ENCODE data around the gene PACSIN3.

The PACSIN3 gene

DNA sequence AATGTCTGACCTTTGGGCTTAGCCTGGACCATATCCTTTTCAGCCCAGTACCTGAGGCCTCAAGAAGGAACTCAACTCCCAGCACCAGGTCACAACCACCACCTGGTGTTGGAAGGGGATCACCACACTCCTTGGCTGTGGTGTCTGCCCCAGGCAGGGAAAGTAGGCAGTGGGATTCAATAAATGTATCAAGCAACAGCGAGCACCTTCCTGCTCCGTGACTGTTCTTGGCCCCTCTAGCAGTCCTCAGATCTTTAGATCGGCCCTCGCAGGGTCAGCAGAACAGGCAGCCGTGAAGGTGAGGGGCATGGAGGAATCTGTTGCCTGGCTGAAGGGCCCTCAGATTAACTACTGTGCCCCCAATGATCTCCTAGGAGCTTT lies 25.5 kb downstream of the PACSIN3 start:
- H3K4me3 ChIP-seq (ENCODE audit: low read length): no peak overlapping the region
- no peaks in the 10 kb centered on the region for H3K9me2 ChIP-seq (replicated peaks; ENCODE audit: control insufficient read depth, low read length)
- H3K4me2 ChIP-seq (ENCODE audit: low read length): no peak overlapping the region
- no peaks in the 10 kb centered on the region for H4K20me1 ChIP-seq (ENCODE audit: control insufficient read depth, insufficient read depth, low read depth, low read length)
- H3F3A ChIP-seq (ENCODE audit: control insufficient read depth, insufficient read depth): no peaks in the 10 kb centered on the region
- H3K27me3 ChIP-seq (ENCODE audit: control insufficient read depth, low read length): no peaks in the 10 kb centered on the region
- H3K27ac ChIP-seq (ENCODE audit: low read depth, low read length): no peak overlapping the region
- H3K4me1 ChIP-seq (ENCODE audit: control insufficient read depth, low read length): peaks cover 3% of the 10 kb centered on the region
- no peaks in the 10 kb centered on the region for H3K79me2 ChIP-seq (ENCODE audit: control insufficient read depth, low read length)
- H3K9me3 ChIP-seq (ENCODE audit: control insufficient read depth, insufficient read depth, low read length): no peaks in the 10 kb centered on the region
- no peak for TF ChIP-seq EZH2phosphoT487 (IDR thresholded peaks at IDR 0.05; ENCODE audit: borderline replicate concordance, low read length)
- TF ChIP-seq, protein P1, sequence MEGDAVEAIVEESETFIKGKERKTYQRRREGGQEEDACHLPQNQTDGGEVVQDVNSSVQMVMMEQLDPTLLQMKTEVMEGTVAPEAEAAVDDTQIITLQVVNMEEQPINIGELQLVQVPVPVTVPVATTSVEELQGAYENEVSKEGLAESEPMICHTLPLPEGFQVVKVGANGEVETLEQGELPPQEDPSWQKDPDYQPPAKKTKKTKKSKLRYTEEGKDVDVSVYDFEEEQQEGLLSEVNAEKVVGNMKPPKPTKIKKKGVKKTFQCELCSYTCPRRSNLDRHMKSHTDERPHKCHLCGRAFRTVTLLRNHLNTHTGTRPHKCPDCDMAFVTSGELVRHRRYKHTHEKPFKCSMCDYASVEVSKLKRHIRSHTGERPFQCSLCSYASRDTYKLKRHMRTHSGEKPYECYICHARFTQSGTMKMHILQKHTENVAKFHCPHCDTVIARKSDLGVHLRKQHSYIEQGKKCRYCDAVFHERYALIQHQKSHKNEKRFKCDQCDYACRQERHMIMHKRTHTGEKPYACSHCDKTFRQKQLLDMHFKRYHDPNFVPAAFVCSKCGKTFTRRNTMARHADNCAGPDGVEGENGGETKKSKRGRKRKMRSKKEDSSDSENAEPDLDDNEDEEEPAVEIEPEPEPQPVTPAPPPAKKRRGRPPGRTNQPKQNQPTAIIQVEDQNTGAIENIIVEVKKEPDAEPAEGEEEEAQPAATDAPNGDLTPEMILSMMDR (IDR thresholded peaks at IDR 0.05; ENCODE audit: low read depth, low read length, poor library complexity, severe bottlenecking): no peak
- peaks cover 40% of the 10 kb centered on the region for H3K36me3 ChIP-seq (ENCODE audit: control insufficient read depth, low read length)

DNA sequence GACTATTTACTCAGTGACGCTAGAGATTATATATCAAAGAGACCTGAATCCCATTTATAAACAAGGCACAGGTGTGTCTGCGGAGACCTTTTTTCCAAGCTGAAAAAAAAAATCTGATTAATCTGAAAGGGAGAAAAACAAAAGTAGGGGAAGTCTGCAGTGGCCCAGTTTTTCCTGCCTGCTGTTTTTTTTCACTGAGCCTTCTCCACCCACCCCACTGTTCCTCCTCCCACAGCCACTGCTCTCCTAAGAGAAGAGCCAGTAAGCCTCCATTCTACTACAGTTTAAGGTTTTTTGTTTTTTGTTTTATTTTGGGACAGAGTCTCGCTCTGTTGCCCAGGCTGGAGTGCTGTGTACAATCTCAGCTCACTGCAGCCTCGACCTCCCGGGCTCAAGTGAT lies 28.0 kb downstream of the PACSIN3 start:
- no peak overlapping the region for H3K27ac ChIP-seq (ENCODE audit: low read depth, low read length)
- H3K4me3 ChIP-seq (ENCODE audit: low read length): no peak overlapping the region
- H3K9me2 ChIP-seq (replicated peaks; ENCODE audit: control insufficient read depth, low read length): no peaks in the 10 kb centered on the region
- H3K4me1 ChIP-seq (ENCODE audit: control insufficient read depth, low read length): peaks cover 25% of the 10 kb centered on the region
- no peaks in the 10 kb centered on the region for H3K79me2 ChIP-seq (ENCODE audit: control insufficient read depth, low read length)
- no peaks in the 10 kb centered on the region for H4K20me1 ChIP-seq (ENCODE audit: control insufficient read depth, insufficient read depth, low read depth, low read length)
- no peak overlapping the region for H3K4me2 ChIP-seq (ENCODE audit: low read length)
- no peaks in the 10 kb centered on the region for H3K27me3 ChIP-seq (ENCODE audit: control insufficient read depth, low read length)
- H3F3A ChIP-seq (ENCODE audit: control insufficient read depth, insufficient read depth): no peaks in the 10 kb centered on the region
- peaks cover 17% of the 10 kb centered on the region for H3K36me3 ChIP-seq (ENCODE audit: control insufficient read depth, low read length)
- no peaks in the 10 kb centered on the region for H3K9me3 ChIP-seq (ENCODE audit: control insufficient read depth, insufficient read depth, low read length)
- TF ChIP-seq, protein P1 (IDR thresholded peaks at IDR 0.05; ENCODE audit: low read depth, low read length, poor library complexity, severe bottlenecking): no peak
- no peak for TF ChIP-seq EZH2phosphoT487 (IDR thresholded peaks at IDR 0.05; ENCODE audit: borderline replicate concordance, low read length)

DNA sequence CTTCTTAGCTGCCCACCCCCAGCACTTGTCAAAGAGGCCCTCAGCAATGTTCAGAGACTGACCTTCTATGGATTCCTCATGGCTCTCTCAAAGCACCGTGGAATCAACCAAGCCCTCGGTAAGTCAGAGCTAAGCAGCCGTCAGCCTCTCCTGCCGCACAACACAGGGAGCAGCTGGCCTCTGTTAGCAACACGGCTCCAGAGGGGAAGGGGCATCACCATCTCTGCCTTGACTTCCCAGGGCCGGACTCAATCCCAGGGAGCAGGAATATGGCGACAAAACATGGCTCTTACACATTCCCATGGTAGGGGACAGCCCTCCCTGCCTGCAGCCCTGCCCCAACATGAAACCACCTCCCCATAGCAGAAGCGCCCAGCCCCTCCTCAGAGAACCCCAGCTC lies 28.4 kb downstream of the PACSIN3 start:
- no peaks in the 10 kb centered on the region for H3K27me3 ChIP-seq (ENCODE audit: control insufficient read depth, low read length)
- no peak overlapping the region for H3K4me3 ChIP-seq (ENCODE audit: low read length)
- H3K36me3 ChIP-seq (ENCODE audit: control insufficient read depth, low read length): peaks cover 15% of the 10 kb centered on the region
- no peak for TF ChIP-seq EZH2phosphoT487 (IDR thresholded peaks at IDR 0.05; ENCODE audit: borderline replicate concordance, low read length)
- TF ChIP-seq, protein P1 (IDR thresholded peaks at IDR 0.05; ENCODE audit: low read depth, low read length, poor library complexity, severe bottlenecking): no peak
- H3F3A ChIP-seq (ENCODE audit: control insufficient read depth, insufficient read depth): no peaks in the 10 kb centered on the region
- H3K4me1 ChIP-seq (ENCODE audit: control insufficient read depth, low read length): peaks cover 29% of the 10 kb centered on the region
- no peaks in the 10 kb centered on the region for H3K9me2 ChIP-seq (replicated peaks; ENCODE audit: control insufficient read depth, low read length)
- no peak overlapping the region for H3K27ac ChIP-seq (ENCODE audit: low read depth, low read length)
- no peak overlapping the region for H3K4me2 ChIP-seq (ENCODE audit: low read length)
- no peaks in the 10 kb centered on the region for H3K79me2 ChIP-seq (ENCODE audit: control insufficient read depth, low read length)
- H4K20me1 ChIP-seq (ENCODE audit: control insufficient read depth, insufficient read depth, low read depth, low read length): no peaks in the 10 kb centered on the region
- no peaks in the 10 kb centered on the region for H3K9me3 ChIP-seq (ENCODE audit: control insufficient read depth, insufficient read depth, low read length)

DNA sequence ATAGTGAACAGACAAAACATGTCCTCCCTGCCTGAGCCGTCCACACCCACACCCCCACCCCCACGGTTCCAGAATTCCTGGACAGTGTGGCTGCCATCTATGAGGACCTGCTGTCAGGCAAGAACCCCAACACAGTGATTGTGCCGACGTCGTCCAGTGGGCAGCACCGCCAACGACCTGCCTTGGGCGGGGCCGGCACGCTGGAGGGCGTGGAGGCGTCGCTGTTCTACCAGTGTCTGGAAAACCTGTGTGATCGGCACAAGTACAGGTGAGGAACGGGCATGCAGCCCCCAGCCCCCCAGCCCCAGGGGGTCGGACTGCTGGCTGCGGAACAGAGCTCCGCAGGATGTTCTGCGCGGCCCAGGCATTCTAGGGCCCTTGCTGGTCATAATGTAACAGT lies 29.3 kb downstream of the PACSIN3 start:
- H3K27ac ChIP-seq (ENCODE audit: low read depth, low read length): no peak overlapping the region
- no peaks in the 10 kb centered on the region for H3K9me3 ChIP-seq (ENCODE audit: control insufficient read depth, insufficient read depth, low read length)
- no peaks in the 10 kb centered on the region for H3K79me2 ChIP-seq (ENCODE audit: control insufficient read depth, low read length)
- no peaks in the 10 kb centered on the region for H4K20me1 ChIP-seq (ENCODE audit: control insufficient read depth, insufficient read depth, low read depth, low read length)
- peaks cover 3% of the 10 kb centered on the region; the same call in 1 of the 2 replicates for H3F3A ChIP-seq (ENCODE audit: control insufficient read depth, insufficient read depth)
- H3K27me3 ChIP-seq (ENCODE audit: control insufficient read depth, low read length): no peaks in the 10 kb centered on the region
- TF ChIP-seq EZH2phosphoT487 (IDR thresholded peaks at IDR 0.05; ENCODE audit: borderline replicate concordance, low read length): no peak
- TF ChIP-seq, protein P1 (IDR thresholded peaks at IDR 0.05; ENCODE audit: low read depth, low read length, poor library complexity, severe bottlenecking): no peak
- H3K4me1 ChIP-seq (ENCODE audit: control insufficient read depth, low read length): peaks cover 38% of the 10 kb centered on the region
- H3K4me2 ChIP-seq (ENCODE audit: low read length): no peak overlapping the region
- no peaks in the 10 kb centered on the region for H3K9me2 ChIP-seq (replicated peaks; ENCODE audit: control insufficient read depth, low read length)
- H3K4me3 ChIP-seq (ENCODE audit: low read length): no peak overlapping the region
- peaks cover 11% of the 10 kb centered on the region for H3K36me3 ChIP-seq (ENCODE audit: control insufficient read depth, low read length)
